Stimulated activated CD4-positive, alpha-beta T cell treated with anti-CD3 and anti-CD28 coated beads, Interleukin-1b, Interleukin-23, amount 100 ng/mL, for 48 hours (primary cell): ENCODE results near the gene PPM1D.
A peak's percentile ranks its signal among the peaks of the same experiment; 100 is the strongest.
"Not testable (repeated sequence)": the region's sequence is repeated elsewhere in the genome, so short reads cannot be mapped to it uniquely, and the experiment has no call there.

Source experiments
- DNase-seq: peaks from one replicate; pipeline ENCODE4 v3.0.0-alpha.2; 2020

The PPM1D gene

DNA sequence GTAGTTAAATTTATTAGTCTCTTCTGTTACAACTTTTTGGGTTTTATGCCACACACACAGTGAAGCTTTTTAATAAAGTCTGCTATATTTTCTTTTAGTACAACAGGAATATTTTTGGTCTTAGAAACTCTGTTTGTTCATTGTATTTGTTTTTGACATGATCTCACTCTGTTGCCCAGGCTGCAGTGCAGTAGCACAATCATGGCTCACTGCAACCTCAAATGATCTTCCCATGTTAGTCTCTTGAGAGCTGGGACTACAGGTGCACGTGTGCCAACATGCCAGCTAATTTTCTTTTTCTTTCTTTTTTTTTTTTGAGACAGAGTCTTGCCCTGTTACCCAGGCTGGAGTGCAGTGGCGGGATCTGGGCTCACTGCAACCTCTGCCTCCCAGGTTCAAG, 27.1 kb downstream of the PPM1D start:
- no peak for DNase-seq

DNA sequence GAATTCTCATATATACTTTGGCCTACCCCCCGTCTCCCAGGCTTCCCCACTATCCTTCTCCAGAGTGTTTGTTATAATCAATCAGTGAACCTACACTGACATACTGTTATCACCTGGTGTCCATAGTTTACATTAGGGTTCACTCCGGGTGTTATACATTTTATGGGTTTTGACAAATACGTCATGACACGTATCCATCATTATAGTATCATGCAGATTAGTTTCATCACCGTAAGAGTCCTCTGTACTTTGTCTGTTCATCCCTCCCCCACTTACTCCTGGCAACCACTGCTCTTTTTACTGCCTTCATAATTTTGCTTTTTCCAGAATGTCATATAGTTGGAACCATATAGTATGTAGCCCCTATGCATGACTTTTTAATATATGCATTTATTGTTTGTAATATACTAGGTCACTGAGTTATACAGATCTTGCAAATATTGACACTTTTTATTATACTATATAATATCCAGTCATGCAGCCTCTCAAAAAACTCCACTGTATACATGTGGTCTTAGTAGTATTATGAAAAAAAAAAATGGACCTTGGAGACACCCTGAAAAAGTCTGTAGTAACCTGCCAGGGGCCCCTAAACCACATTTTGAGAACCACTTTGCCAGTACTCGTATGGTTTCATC, 28.4 kb downstream of the PPM1D start:
- DNase-seq = no peak

DNA sequence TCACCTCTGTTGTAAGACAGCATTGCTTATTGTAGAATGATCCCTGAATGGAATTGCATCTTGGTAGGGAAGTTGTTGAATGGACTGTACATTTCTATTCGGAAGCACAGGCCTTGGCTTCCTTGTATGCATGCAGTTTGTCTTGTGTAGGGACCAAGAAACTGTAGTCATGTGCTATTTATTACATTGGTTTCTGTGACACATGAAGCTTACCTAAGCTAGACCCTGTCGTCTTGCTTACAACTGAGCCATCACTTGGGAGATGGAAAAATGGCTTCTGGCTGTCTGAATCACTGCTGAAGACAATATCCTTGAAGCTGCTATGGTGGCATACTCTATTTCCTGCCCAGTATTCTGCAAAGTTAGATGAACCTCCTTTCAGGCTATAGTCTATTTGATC, 29.1 kb downstream of the PPM1D start:
- no peak for DNase-seq

DNA sequence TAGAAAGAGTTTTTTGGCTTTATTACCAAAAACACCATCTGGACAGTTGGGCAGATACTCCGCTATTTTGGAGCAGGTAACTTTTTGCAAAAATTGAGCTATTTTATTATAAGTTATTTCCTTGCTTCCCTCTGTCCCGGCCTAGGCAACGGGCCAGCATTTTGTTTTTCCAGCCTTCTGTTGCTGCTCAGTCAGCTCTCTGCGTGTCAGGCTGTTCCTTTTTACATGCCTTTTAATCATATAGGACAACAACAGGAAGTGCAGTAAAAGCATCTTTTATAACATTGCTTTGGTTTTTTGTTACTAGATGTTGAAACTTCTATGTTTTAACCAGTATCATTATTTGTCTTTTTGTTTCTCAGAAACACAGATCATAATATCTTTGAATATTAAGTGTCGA, 30.4 kb downstream of the PPM1D start:
- DNase-seq = no peak

DNA sequence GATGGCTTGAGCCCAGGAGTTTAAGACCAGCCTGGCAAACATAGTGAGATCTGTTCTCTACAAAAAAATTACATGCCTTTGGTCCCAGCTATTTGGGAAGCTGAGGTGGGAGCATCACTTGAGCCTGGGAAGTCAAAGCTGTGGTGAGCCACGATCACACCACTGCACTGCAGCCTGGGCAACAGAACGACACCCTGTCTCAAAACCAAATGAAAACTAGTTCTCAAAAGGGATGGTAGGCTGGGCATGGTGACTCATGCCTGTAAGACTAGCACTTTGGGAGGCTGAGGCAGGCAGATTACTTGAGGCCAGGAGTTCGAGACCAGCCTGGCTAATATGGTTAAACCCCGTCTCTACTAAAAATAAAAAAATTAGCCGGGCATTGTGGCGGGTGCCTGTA, 31.1 kb downstream of the PPM1D start:
- DNase-seq = no peak

DNA sequence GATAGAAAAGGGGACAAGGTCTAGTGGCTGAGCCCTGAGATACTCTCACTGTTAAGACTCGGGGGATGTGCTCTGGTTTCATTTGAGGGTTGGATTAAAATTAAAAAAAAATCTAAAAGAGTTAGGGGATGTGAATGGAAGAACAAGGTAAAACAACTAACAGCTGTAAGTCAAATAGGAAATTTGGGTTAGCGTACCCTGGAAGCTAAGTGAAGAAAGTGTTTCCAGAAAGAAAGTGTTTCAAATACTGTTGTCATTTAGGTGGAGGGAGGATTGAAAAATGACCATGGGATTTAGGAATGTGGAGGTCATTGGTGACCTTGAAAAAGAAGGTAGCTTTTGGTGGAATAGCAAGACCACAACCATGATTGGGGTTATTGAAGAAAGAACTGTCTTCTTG, 37.7 kb downstream of the PPM1D start:
- DNase-seq = no peak

DNA sequence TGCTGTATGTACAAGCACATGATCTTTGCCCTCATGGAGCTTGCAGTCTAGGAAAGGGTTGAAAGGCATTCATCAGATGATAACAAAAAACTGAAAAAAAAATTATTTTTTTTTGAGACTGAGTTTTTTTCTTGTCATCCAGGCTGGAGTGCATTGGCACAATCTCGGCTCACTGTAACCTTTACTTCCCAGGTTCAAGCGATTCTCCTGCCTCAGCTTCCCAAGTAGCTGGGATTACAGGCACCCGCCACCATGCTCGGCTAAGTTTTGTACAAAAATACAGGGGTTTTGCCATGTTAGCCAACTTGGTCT, 39.0 kb downstream of the PPM1D start:
- no peak for DNase-seq

DNA sequence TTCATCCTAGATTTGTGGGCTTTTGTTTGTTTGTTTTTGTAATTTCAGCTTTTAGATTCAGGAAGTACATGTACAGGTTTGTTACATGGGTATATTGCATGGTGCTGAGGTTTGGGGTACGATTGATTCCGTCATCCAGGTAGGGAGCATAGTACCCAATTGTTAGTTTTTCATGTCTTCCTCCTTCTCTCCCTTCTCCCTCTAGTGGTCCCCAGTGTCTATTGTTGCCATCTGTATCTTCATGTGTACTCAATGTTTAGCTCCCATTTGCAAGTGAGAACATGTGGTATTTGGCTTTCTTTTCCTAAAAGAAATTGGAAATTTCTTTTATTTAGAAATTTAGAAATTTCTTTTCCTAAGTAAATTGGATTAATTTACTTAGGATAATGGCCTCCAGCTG, 40.5 kb downstream of the PPM1D start:
- DNase-seq = no peak

DNA sequence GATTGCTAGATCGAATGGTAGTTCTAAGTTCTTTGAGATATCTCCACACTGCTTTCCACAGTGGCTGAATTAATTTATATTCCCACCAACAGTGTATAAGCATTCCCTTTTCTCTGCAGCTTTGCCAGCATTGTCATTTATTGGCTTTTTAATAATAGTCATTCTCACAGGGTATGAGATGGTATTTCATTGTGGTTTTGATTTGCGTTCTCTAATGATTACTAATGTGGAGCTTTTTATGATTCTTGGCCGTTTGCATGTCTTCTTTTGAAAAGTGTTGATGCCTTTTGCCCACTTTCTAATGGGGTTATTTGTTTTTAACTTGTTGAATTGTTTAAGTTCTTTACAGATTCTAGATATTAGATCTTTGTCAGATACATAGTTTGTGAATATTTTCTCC, 41.1 kb downstream of the PPM1D start:
- DNase-seq = no peak

DNA sequence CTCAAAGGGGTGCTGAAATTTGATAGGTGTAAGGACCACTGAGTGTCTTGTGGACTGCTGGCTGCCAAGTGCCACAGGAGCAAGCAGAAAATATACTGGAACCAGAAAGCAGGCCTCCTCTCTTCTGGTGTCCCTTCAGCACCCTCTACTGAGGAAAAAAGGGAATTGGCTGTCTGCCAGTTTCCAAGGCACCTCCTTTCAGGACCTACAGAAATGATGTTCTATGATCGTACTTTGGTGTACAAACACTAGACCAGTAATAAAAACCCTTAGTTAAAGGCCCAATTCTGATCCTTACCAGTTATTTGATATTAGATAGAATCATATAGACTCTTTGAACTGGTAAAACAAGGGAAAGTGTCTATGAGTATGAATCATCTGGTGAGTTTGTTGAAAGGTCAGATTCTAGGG, 41.8 kb downstream of the PPM1D start:
- DNase-seq = peak; percentile 54

DNA sequence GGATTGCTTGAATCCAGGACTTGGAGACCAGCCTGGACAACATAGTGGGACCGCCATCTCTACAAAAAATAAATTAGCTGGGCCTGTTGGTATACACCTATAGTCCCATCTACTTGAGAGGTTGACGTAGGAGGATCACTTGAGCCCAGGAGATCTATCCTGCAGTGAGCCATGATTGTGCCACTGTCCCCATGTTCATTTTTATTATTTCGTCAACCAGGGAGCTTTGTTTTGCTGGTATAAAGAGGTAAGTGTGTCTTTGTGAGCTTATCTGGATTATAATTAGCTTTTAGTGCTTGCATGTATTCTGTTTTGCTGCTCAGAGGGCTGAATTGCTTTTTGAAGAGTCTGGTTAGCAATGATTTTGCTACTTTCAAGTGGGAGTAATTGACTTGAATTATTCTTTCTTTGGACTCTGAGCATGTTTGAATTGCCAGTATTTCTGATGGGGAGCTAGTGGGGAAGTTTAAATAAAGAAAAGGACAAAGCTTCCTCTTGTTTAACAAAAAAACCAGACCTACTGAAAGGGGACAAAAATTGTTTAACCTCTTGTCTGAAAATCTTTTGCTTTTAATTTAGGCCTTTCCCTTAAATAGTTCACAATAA, 46.0 kb downstream of the PPM1D start:
- DNase-seq = no peak

DNA sequence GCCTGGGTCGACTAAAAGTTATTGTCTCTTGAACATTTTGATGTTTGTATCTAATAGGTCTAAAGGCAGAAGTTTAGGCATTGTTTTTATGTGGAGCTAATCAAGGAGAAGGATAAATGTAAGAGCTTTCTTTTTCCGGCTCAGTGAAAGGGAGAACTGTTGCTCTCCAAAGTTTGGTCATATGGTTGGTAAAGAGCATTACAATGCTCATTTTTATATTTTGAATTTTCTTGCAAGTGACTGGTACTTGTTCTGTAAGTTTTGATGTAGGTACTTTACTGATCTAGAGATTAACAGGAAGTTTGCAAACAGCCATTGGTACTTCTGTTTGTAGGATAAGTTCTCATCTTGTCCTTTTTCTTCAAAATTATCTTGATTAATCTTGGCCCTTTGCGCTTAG, 46.7 kb downstream of the PPM1D start:
- DNase-seq = no peak

DNA sequence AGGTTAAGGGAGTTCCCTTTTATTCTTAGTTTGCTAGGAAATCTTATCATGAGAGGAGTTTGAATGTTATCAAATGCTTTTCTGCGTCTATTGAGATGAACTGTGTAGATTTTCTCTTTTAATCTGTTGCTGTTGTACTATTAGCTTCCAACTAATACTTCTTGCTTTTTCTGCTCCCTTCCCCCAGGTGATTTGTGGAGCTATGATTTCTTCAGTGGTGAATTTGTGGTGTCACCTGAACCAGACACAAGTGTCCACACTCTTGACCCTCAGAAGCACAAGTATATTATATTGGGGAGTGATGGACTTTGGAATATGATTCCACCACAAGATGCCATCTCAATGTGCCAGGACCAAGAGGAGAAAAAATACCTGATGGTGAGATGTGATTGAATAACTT, 47.7 kb downstream of the PPM1D start:
- no peak for DNase-seq

DNA sequence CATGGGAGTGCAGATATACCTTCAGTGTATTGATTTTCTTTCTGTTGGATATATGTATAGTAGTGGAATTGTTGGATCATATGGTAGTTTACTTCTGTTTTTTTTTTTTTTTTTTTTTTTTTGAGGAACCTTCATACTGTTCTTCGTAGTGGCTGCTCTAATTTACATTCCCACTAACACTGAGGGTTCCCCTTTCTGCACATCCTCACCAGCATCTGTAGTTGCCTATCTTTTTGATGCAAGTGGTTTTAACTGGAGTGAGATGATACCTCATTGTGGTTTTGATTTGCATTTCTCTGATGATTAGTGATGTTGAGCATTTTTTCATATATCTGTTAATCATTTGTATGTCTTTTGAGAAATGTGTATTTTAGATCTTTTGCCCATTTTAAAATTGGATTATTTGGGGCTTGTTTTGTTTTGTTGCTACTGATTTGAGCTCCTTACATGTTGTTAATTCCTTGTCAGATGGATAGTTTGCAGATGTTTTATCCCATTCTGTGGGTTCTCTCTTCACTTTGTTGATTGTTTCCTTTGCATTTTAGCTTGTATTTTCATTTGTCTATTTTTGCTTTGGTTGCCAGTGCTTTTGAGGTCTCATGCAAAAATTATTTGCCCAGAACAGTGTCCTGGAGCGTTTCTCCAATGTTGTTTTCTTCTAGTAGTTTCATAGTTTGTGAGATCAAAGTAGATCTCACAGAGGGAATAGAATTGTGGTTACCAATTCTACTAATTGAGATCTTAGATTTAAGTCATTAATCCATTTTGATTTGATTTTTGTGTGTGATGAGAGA, 52.7 kb downstream of the PPM1D start:
- DNase-seq = no peak

DNA sequence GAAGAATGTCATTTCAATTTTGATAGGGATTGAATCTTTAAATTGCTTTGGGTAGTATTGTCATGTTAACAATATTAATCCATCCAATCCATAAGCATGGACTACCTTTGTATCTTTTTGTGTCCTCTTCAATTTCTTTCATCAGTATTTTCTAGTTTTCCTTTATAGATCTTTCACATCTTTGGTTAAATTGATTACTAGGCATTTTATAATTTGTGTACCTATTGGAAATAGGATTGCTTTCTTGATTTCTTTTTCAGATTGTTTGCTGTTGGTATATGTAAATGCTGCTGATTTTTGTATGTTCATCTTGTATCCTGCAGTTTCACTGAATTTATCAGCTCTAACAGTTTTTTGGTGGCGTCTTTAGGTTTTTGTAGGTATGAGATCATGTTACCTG, 53.6 kb downstream of the PPM1D start:
- no peak for DNase-seq

DNA sequence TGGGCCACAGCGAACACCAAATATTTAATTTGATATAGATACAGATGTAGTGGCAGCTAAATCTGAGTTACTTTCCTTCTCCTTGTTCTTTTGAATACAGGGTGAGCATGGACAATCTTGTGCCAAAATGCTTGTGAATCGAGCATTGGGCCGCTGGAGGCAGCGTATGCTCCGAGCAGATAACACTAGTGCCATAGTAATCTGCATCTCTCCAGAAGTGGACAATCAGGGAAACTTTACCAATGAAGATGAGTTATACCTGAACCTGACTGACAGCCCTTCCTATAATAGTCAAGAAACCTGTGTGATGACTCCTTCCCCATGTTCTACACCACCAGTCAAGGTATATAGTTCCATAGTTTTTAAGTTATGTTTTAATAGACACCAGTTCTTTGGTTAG, 56.5 kb downstream of the PPM1D start:
- DNase-seq = no peak

DNA sequence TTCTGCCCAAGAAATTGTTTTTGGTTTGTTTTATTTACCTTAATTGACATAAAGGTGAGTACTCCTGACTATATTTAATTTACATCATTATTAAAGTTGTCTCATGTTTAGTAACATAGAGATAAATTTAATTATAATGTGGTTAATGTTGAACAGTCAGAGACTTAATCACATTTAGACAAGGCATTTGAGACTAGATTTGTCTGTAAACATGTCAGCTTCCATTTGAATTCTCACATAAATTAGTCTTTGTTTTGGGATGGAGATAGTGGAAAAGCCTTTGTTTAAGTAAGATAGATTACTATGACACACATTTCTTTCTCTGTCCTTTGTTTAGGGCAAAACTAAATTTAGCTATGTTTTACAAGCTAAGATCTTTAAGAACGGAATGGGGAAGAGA, 59.2 kb downstream of the PPM1D start:
- DNase-seq = no peak

DNA sequence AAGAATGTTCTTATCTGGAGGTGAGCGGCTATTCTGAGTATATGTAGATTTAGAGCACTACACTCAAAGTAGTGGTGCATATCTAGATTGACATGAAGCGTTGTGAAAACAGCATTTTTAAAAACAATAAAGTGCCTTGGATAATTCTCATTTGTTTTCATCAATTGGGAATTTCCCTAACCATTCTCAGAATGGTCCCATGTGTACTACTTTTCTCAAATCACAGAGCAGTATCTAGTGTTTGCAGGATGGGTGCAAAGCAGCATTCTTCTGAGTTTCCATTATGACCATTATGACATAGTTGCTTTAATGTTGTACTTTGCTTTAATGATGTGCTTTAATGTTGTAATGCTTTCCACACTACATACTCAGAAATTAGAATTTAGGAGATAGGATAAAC, 61.5 kb downstream of the PPM1D start:
- no peak for DNase-seq

DNA sequence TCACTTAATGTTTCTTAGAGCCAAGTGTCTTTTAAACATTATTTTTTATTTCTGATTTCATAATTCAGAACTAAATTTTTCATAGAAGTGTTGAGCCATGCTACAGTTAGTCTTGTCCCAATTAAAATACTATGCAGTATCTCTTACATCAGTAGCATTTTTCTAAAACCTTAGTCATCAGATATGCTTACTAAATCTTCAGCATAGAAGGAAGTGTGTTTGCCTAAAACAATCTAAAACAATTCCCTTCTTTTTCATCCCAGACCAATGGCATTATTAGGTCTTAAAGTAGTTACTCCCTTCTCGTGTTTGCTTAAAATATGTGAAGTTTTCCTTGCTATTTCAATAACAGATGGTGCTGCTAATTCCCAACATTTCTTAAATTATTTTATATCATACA, 64.0 kb downstream of the PPM1D start:
- DNase-seq = no peak

DNA sequence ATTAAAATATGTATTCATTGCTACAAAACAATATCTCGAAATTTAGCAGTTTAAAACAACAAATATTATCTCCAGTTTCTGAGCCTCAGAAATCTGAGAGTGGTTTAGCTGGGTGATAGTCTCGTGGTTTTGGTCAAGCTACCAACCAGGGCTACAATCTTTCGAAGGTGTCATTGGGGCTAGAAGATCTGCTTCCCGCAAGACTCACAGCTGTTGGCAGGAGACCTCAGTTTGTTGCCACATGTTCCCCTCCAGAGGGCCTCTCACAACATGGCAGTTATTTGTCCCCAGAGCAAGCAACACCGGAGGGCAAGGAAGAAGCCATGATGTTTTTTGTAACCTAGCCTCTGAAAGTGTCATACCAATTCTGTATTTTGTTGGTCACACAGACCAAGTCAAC, 65.6 kb downstream of the PPM1D start:
- DNase-seq = no peak

DNA sequence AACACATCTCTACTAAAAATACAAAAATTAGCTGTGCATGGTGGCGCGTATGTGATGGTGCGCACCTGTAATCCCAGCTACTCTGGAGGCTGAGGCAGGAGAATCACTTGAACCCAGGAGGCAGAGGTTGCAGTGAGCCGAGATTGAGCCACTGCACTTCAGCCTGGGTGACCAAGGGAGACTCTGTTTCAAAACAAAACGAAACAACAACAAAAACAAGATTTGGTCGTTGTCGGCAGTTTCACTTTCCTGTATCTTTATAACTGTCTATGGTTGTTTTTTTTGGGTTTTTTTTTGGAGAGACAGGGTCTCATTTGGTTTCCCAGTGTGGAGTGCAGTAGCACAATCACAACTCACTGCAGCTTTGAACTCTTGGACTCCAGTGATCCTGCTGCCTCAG, 68.7 kb downstream of the PPM1D start:
- not testable (repeated sequence) for DNase-seq

DNA sequence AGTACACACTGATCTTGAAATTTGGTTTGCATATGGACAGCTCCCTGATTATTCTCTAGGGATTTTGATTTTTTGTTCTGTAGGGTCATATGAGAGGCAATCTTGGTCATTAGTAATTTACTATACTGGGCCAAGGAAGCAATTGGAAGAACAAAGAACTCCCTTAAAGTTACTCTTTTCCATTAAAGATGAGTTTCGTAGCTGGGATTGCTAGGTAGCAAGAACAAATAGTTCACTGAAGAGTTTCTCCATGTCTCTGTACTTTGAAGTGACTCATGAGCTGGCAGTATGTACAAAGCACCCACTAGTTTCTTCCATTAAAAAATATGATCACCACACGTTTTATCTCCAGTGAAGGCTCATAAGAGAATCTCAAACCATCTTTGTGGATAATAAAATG, 71.5 kb downstream of the PPM1D start:
- DNase-seq = no peak

DNA sequence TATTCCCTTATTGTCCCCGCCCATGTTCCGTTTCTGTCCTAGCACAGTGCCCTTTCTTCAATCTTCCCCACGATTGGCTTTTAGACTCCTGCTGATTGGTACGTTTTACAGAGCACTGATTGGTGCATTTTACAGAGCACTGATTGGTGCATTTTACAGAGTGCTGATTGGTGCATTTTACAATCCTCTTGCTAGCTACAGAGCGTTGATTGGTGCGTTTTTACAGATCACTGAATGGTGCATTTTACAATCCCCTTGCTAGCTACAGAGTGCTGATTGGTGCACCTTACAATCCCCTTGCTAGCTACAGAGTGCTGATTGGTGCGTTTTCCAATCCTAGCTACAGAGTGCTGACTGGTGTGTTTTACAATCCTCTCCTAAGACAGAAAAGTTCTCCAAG, 74.6 kb downstream of the PPM1D start:
- not testable (repeated sequence) for DNase-seq

DNA sequence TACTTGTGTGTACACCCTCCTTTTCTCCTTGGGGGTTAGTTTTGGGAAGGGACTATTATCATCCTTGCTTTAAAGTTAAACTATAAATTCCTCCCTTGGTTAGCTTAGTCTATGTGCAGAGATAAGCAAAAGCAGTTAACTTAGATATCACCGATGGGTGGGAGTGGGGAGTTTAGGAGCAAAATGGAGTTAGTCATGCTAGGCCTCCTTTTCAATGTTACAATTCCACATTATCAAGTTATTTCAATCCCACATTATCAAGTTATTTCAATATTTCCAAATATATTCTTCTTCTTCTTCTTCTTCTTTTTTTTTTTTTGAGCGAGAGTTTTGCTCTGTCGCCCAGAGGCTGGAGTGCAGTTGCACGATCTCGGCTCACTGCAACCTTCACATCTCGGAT, 76.0 kb downstream of the PPM1D start:
- no peak for DNase-seq
